Peyer's patch (tissue), 4 donors: Measurements from ENCODE around the gene LMO3. TPM values are rescaled to one million over a fixed set of nuclear protein-coding genes. Genes with fewer than 3 reads are reported as not detected.

Experiments used
- DNase-seq, 3 donors: peaks; one replicate each; pipeline ENCODE4 v3.0.0-alpha.2; 2017 to 2019
- H3K27ac ChIP-seq, 4 donors: fragments of 200-600 bp; sonication (generic); one replicate each; pipeline ENCODE4 v1.5.1; 2016 to 2019
- H3K27me3 ChIP-seq, 2 donors: fragments of 200-600 bp; sonication (generic); one replicate each; pipeline ENCODE4 v1.5.1; 2019
- H3K36me3 ChIP-seq, 3 donors: fragments of 200-600 bp; sonication (generic); one replicate each; pipeline ENCODE4 v1.5.1; 2016 to 2019
- H3K4me1 ChIP-seq, 4 donors: fragments of 200-600 bp; sonication (generic); one replicate each; pipeline ENCODE4 v1.5.1; 2016 to 2019
- H3K4me3 ChIP-seq, 4 donors: fragments of 200-600 bp; sonication (generic); 1 replicate in 3 of 4; 2 replicates in 1 of 4; pipeline ENCODE4 v1.5.1; 2016 to 2019; ENCODE audit warnings: mild to moderate bottlenecking in 1 of 4
- H3K9me3 ChIP-seq, 4 donors: fragments of 200-600 bp; sonication (generic); one replicate each; pipeline ENCODE4 v1.5.1; 2016 to 2019; ENCODE audit warnings: mild to moderate bottlenecking in 1 of 4
- CTCF ChIP-seq, 6 experiments: fragments of 450-650 bp in 4 of 6; fragments of 200-600 bp in 2 of 6; sonication (generic) in 1 of 6; IDR thresholded peaks; one replicate each; pipeline ENCODE4 v1.5.1; 2017 to 2019; ENCODE audit warnings: antibody characterized with exemption in 6 of 6, mild to moderate bottlenecking in 3 of 6, moderate library complexity in 1 of 6
- POLR2A ChIP-seq, 2 donors: fragments of 450-650 bp; IDR thresholded peaks; one replicate each; pipeline ENCODE4 v1.5.1; 2017; ENCODE audit warnings: antibody characterized with exemption in 2 of 2, mild to moderate bottlenecking in 2 of 2, moderate library complexity in 2 of 2
- total RNA-seq, 4 donors: library from RNA; depleted of rRNA; stranded (reverse); fragments of >200 nt; gene quantifications; one replicate each; pipeline ENCODE4 v1.1.0, GENCODE V29; 2016

Gene LMO3
- total RNA-seq, 4 donors from 2014 or later = 6.6 to 9.9 (median 7.9) TPM

DNA sequence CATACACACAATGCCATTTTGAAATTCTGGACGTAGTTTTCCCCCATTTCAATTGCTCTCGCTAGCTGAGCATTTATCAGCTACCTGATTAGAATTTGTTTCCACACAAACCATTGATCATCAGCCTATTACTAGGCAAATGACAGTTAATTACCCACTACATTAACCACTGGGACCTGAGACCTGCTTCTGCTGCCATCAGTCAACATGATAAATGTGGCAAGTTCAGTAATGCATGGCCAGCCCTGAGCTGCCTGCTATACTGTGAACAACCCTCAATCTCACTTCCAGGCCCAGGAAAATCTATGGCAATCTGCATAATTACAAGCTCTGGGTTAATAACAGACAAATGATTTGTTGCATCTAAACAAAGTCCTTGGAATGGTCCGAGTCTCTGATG, 43.5 kb downstream of the LMO3 start:
- Histone ChIP-seq H3K4me1 (no peaks in the 10 kb centered on the region), H3K4me3 (no peak overlapping the region), H3K36me3 (no peaks in the 10 kb centered on the region), H3K9me3 (no peaks in the 10 kb centered on the region), H3K27me3 (no peaks in the 10 kb centered on the region), H3K27ac (no peak overlapping the region)
- TF ChIP-seq POLR2A (IDR thresholded peaks at IDR 0.05) = no peak
- no peak for TF ChIP-seq CTCF (IDR thresholded peaks at IDR 0.05)
- no peak for DNase-seq

DNA sequence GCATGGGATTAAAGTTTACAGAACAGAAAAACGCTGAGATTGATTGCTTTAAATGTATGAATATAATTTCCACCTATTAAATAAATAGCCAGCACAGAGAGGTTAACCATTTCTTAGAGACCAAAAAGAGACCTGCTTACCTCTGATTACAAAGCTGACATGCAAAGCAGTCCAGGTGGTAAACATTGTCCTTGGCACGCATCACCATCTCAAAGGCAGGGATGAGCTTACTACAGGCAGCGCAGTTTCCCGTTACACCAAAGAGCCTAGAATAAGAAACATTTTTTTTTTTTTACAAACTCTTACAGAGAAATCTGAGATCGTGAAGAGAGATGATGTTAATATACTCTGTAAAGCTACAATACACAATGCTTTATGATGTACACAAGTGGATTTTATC, 45.7 kb downstream of the LMO3 start:
- no peaks in the 10 kb centered on the region for H3K4me1 ChIP-seq

DNA sequence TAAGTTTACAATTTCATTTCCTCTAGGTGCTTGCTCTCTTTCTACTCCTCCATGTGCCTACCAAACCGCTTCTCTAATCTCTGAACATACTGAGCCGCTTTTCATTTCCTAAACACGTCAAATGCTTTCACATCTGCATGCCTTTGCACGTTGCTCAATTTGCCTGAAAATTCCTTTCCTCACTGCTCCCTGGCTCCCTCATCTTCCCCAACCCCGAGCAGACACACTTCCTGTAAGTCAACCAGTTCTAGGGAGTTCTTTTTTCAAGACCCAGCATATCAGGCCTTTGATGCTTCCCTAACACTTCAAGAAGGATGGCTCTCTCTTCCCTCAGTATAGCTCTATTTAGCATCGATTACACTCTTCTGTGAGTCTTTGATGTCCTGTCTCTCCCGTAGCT, 50.3 kb downstream of the LMO3 start:
- H3K36me3 ChIP-seq = no peaks in the 10 kb centered on the region
- H3K9me3 ChIP-seq = no peaks in the 10 kb centered on the region
- no peak for TF ChIP-seq CTCF (IDR thresholded peaks at IDR 0.05)
- TF ChIP-seq POLR2A (IDR thresholded peaks at IDR 0.05) = no peak
- no peak overlapping the region for H3K27ac ChIP-seq
- no peaks in the 10 kb centered on the region for H3K4me1 ChIP-seq
- no peaks in the 10 kb centered on the region for H3K27me3 ChIP-seq
- DNase-seq = no peak
- H3K4me3 ChIP-seq = no peak overlapping the region

More for the DNA sequence above, 45.7 kb downstream of the LMO3 start:
- no peak overlapping the region for H3K4me3 ChIP-seq
- H3K27ac ChIP-seq = no peak overlapping the region
- DNase-seq = no peak
- H3K9me3 ChIP-seq = no peaks in the 10 kb centered on the region
- H3K36me3 ChIP-seq = no peaks in the 10 kb centered on the region
- no peaks in the 10 kb centered on the region for H3K27me3 ChIP-seq
- TF ChIP-seq CTCF (IDR thresholded peaks at IDR 0.05) = no peak
- no peak for TF ChIP-seq POLR2A (IDR thresholded peaks at IDR 0.05)

DNA sequence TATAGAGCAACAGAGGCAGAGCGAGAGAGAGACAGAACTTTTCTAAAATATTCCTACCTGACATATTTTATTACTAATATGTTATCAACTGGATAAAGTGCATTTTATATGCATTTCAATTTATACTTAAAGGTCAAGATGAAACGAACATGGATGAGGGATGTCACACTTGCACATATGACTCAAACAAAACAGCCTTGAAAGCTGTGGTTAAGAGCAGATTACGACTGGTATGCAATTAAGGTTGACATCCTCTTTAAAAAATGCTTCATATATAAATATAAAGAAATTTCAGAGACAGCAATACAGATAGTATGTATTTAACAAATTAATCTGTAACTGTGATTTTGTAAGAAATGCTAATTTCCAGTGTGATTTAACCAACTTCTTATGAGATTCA, 52.5 kb downstream of the LMO3 start:
- Histone ChIP-seq H3K36me3 (no peaks in the 10 kb centered on the region), H3K27me3 (no peaks in the 10 kb centered on the region), H3K9me3 (no peaks in the 10 kb centered on the region), H3K4me1 (no peaks in the 10 kb centered on the region), H3K27ac (no peak overlapping the region), H3K4me3 (no peak overlapping the region)
- no peak for DNase-seq
- no peak for TF ChIP-seq POLR2A (IDR thresholded peaks at IDR 0.05)
- no peak for TF ChIP-seq CTCF (IDR thresholded peaks at IDR 0.05)

DNA sequence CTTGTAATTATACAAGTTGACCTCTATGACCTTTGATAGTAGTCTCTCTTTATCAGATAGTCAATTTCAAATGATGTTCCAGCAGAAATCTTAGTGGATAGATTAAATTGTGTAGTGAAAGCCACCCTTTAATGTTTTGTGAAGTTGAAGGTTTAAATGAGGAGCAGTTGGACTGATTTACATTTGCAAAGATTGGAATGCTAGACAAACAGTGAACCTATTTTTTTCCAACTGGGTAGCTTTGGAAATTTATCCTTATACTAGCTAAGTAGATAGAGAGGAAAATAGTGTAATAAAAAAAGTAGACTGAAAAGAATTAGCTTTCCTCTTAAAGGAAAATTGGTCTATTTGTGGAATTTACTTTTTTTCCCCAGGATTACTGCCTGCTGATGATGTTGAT, 53.7 kb downstream of the LMO3 start:
- no peak for DNase-seq

More for the DNA sequence above, 53.7 kb downstream of the LMO3 start:
- Histone ChIP-seq H3K27ac (no peak overlapping the region), H3K36me3 (no peaks in the 10 kb centered on the region), H3K27me3 (no peaks in the 10 kb centered on the region), H3K9me3 (no peaks in the 10 kb centered on the region), H3K4me1 (no peaks in the 10 kb centered on the region), H3K4me3 (no peak overlapping the region)
- TF ChIP-seq POLR2A (IDR thresholded peaks at IDR 0.05) = no peak
- no peak for TF ChIP-seq CTCF (IDR thresholded peaks at IDR 0.05)
